ENCODE results near the gene JAKMIP3.

GRCh38 chr10:132016514-132016913 lies 49.2 kb upstream of the JAKMIP3 start:
- TF ChIP-seq CTCF (IDR thresholded peaks at IDR 0.05 in 2 of 3, conservative IDR thresholded peaks at IDR 0.05 in 1 of 3; ENCODE audit: borderline replicate concordance in 1 of 3, insufficient read depth in 1 of 3, low read depth in 2 of 3, low read length in 2 of 3) (no peak), POLR2AphosphoS5 (IDR thresholded peaks at IDR 0.05; ENCODE audit: low read depth, low read length) (no peak), POLR2A (IDR thresholded peaks at IDR 0.05; ENCODE audit: borderline replicate concordance, extremely low read depth, insufficient read depth, insufficient read length) (no peak), SIN3A (IDR thresholded peaks at IDR 0.05; ENCODE audit: low read depth) (no peak), JUND (IDR thresholded peaks at IDR 0.05) (no peak), ZBTB33 (IDR thresholded peaks at IDR 0.05; ENCODE audit: extremely low read depth, insufficient replicate concordance, low read length) (no peak), EZH2 (IDR thresholded peaks at IDR 0.05) (no peak)
